Superior temporal gyrus (tissue), 1 donor: ENCODE results near the gene SAE1.
A peak's percentile ranks its signal among the peaks of the same experiment; 100 is the strongest.

Source experiments
- DNase-seq: peaks from one replicate; pipeline ENCODE4 v3.0.0-alpha.2; 2016; ENCODE audit errors: extremely low spot score

The SAE1 gene

GRCh38 chr19:47106821-47107201 lies 23.8 kb upstream of the SAE1 start:
- DNase-seq = peak; percentile 58

DNA sequence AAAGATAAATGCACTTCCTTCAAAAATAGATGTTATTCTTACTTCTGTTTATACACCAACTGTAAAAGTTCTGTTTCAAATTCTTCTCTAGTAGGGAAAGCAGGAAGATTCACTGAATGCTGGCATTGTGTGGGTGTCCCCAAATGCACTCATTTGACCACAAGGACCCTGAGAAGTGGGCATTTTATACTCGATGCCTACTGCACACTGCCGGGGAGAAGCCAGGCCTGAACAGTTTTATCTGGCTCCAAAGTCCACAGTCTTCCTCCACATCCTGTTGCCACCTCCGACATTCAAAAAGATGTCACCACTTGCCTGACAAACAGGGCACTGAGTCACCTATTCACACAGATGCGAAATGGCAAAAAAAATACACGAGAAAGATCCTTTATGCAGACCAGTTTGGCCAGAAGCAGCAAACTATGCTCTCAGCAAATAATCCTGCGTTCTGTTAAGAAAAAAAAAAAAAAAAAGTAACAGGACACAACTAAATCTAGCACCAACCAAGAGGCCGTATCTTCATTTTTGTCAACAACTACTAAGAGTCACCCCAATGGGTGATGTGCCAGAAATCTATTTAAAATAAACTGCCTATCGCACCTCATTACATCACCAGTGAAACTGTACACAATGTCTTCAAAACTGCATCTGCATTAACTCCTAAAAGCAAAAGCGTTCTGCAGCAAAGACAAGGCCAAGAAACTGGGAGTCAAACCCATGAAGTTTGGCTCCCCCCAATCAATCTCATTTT lies 23.3 kb upstream of the SAE1 start:
- peak; percentile 74 for DNase-seq

DNA sequence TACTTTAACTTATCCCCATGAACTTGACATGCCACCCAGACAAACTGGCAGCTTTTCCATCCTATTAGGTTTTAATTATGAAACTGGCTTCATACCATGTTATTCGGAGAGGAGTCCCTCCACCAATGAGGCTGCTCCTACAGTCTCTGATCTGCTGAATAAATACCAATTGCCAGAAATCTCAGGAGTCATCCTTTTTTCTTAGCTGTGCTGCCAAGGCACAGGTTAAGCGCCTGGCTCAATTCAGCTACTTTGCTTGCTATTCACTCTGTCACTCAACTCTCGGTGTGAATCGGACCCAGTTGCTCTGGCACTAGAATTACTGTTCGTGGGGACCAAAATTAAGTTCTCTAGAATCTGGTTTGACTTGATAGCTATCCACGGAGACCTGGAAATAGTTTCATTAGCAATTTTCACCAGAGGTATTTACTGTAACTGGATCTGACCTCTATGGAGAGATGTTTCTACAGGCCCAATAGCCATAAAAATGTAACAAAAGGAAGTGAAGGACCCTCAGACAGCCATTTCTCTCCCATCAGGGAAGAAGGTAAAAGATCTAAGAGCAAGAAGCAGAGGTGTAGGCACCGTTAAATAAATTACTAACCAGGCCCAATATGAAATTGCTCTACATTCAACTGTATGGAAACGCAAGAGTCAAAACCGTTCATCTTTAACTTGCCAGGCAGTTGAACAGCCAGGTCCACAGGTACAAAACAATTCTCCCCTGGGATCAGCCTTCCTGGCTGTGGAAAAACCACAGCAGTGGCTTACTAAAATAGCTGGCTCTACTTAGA lies 22.5 kb upstream of the SAE1 start:
- peak; percentile 69 for DNase-seq

- no peak for DNase-seq
These were observed 21.5 kb upstream of the SAE1 start for GRCh38 chr19:47109177-47109540.

DNA sequence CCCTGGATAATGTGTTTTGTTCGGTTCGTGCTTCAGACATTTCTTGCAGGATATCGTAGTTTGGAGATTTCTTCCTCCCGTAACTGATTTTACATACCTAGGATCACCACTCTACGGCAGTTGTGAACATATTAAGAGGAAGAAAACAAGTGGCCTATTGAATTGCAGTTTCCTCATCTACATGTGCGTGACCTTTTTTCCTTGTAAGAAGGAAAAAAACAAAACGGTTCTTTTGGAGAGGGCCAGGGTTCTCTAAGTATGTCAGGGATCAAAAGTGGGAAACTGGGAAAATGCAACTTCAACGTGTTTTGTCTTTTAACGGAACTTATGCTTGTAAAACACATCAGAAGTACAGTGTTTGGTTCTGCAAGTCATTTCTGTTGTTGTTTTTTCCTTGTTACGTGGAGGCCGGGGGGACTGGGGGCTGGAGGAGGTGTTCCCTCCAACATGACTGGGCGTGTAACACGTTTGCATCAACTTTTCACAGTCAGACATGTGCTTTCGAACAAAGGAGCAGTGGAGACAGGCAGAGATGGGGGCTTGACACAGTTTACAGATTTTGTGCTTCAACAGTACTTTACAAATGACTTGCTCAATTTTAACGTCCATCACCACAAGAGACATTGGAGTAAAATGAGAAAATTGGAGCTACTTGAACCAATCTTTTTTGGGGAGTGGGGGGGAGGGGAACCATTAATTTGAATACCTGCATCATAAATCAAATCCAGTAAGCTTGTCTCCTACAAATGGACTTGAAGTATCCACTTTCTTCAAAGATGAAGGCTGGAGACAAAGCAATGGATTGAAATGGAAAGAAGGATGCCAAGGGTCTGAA lies 20.9 kb upstream of the SAE1 start:
- peak; percentile 78 for DNase-seq

GRCh38 chr19:47110521-47111005 lies 20.1 kb upstream of the SAE1 start:
- peak; percentile 72 for DNase-seq

GRCh38 chr19:47111006-47111621 lies 19.5 kb upstream of the SAE1 start:
- peak; percentile 52 for DNase-seq

DNA sequence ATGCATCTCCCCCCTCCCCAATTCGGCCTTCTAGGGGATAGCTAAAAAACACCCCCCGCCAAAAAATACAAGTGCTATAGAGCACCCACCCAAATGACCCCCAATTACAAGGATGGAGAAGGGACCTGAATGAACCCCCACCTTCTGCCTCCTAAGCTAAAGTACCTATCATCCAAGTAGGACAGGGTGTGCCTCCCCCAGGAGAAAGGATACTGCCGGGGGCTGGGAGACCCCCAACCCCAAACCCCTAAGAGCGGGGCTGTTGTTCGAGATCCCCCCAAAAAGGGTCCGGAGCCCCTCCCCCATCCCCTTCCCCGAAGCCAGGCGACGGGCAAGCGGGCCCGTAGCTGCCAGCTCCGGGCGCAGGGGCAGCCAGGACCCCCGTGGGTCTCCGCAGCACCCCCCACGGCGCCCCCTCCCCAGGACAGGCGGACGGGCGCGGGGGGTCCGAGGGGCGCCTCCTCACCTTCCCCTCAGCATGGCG lies 18.9 kb upstream of the SAE1 start:
- DNase-seq = no peak

GRCh38 chr19:47112166-47112996 lies 18.3 kb upstream of the SAE1 start:
- peak; percentile 75 for DNase-seq

DNA sequence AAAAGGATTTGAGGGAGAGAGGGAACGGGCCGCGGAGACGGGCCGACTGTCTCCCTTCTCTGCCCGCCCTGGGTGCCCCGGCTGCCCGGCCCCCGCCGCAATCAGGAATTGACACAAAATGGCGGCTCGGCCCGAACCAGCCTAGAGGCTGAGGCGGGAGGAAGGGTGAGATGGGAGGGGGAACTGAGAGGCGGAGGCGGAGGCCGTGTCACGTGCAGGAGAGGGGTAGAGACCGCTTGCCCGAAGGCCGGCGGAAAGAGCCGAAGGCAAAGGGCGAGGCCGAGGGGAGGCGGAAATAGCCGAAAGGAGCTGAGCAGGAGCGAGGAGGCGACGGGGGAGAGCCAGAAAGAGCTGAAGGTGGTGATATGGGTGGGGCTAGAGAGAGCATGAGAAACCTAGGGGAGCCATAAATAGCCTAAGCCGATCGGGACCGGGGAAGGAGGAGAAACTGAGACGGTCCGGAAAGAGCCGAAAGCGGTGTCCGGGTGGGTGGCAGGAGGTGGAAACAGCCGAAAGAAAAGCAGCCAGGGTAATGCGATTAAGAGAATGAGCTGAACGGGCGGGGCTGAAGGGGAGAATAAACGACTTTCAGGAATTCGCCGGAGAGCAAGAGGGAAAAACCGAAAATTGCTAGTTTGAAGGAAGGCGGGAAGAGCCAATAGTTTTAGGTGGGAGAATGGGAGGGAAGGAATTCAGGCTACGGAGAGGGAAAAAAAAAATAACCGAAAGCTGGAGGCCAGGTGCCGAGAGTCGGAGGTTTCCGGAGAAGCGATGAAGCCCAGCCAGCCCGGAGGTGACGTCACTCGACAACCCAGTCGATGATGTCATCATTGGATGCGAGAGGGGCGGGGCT lies 17.4 kb upstream of the SAE1 start, which contains the start of gene ZC3H4:
Gene ZC3H4, minus strand, starts transcription at position 780 of the 853 bp plus-strand sequence. CDS start 1,192 bp downstream, outside the sequence.
- DNase-seq = peak; percentile 99

GRCh38 chr19:47113850-47114651 lies 16.6 kb upstream of the SAE1 start:
- DNase-seq = no peak

DNA sequence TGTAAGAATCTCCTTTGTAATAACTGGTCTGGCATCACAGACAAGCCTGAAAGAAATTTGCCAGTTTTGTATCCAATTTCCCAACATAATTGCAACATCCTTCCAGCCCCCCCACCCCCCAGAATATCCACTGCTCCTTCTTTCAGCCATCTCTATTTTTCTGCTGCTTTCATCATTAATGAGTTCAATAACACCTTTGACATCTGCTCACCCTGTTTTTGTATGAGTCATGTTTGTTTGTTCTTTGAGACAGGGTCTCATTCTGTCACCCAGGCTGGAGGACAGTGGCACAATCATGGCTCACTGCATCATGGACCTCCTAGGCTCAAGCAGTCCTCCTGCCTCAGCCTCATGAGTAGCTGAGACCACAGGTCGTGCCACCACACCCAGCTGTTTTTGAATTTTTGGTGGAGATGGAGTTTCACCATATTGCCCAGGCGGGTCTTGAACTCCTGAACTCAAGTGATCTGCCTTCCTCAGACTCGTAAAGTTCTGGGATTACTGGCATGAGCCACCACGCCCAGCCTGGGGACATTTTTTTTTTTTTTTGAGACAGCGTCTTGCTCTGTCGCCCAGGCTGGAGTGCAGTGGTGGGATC lies 10.1 kb upstream of the SAE1 start:
- DNase-seq = no peak

DNA sequence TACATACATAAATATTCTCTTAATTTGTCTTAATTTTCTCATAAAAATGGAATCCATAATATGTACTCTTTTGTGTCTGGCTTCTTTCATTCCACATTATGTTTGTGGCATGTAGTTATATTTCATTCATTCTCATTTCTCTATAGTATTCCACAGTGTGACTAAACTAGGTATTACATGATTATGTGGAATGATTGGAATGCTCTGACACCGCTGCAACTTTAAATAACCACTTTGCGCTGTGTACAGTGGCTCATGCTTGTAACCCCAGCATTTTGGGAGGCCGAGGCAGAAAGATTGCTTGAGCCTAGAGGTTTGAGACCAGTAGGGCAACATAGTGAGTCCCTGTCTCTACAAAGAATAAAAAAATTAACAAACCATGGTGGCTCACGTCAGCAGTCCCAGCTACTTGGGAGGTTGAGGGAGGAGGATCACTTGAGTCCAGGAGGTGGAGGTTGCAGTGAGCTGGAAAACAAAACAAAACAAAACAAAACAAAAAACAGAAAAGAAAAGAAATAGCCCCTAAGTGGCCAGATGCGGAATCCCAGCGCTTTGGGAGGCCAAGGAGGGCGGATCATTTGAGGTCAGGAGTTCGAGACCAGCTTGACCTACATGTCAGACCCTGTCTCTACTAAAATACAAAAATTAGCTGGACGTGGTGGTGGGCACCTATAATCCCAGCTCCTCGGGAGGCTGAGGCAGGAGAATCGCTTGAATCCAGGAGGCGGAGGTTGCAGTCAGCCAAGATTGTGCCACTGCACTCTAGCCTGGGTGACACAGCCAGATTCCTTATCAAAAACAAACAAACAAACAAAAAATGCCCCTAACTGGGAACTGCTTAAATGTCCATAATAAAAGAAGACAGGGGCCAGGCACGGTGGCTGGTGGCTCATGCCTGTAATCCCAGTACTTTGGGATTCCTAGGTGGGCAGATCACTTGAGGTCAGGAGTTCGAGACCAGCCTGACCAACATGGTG lies 8.0 kb upstream of the SAE1 start:
- DNase-seq = no peak

DNA sequence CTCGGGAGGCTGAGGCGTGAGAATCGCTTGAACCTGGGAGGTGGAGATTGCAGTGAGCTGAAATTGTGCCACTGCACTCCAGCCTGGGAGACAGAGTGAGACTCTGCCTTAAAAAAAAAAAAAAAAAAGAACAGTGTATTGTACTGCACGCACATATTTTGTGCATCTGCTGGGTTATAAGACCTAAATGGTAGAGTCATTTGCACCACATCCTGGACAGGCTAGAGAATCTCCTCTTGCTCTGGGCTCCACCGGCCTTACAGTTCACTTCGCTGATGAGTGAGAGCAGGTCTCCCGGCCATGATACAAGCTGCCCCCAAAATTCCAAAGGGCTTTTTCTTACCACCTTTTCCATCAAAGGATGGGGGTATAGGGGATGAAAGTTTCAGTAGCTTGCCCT lies 7.2 kb upstream of the SAE1 start:
- DNase-seq = no peak

- peak; percentile 94 for DNase-seq
These were observed 5.5 kb upstream of the SAE1 start for GRCh38 chr19:47124937-47125668.

- DNase-seq = no peak
These were observed 5.0 kb upstream of the SAE1 start for GRCh38 chr19:47125669-47125938.

GRCh38 chr19:47129579-47129978 lies 1.1 kb upstream of the SAE1 start:
- DNase-seq = no peak
